Panc1 (cell line): Measurements from ENCODE around the gene RAC2. TPM values are rescaled to one million over a fixed set of nuclear protein-coding genes. Genes with fewer than 3 reads are reported as not detected.

Source experiments
- ATAC-seq: fragments of 200-7000 bp; cut with Tn5 transposase; 2 replicates; pipeline ENCODE4 v1.9.1; 2020; ENCODE audit warnings: mild to moderate bottlenecking, moderate library complexity
- BruUV-seq: library from RNA; stranded (reverse); fragments of 400-500 nt; replicated peaks from 2 replicates; lab custom pipeline; 2021; lab: Mats Ljungman, UMichigan
- CTCF ChIA-PET: fragments of 300-600 bp; sonication (Branson Sonifier 250); formaldehyde crosslinking; loops from one replicate; lab custom pipeline; 2022; ENCODE audit warnings: antibody characterized with exemption; lab: Charles Lee
- POLR2A ChIA-PET: fragments of 300-600 bp; sonication (Branson Sonifier 250); formaldehyde crosslinking; loops from one replicate; lab custom pipeline; 2022; ENCODE audit warnings: antibody characterized with exemption; lab: Charles Lee
- DNase-seq: peaks from one replicate; pipeline ENCODE4 v3.0.0-alpha.2; 2010; ENCODE audit warnings: low read depth, low spot score
- H3K27ac ChIP-seq: 2 replicates; pipeline ENCODE4 v1.5.1; 2011; ENCODE audit warnings: mild to moderate bottlenecking, low read length, inconsistent platforms
- H3K27me3 ChIP-seq: fragments of 200-500 bp; sonication (Bioruptor generic); 2 replicates; pipeline ENCODE4 v1.6.0; 2014; ENCODE audit warnings: low read length, inconsistent platforms; ENCODE audit not compliant: control insufficient read depth, insufficient read depth
- H3K36me3 ChIP-seq: fragments of 200-500 bp; sonication (Bioruptor generic); 2 replicates; pipeline ENCODE4 v1.5.1; 2014; ENCODE audit warnings: inconsistent platforms, mild to moderate bottlenecking, low read length, moderate library complexity; ENCODE audit not compliant: control insufficient read depth, insufficient read depth
- H3K4me1 ChIP-seq: 2 replicates; pipeline ENCODE4 v1.5.1; 2011; ENCODE audit warnings: inconsistent platforms, mild to moderate bottlenecking, low read length, moderate library complexity; ENCODE audit not compliant: control insufficient read depth, insufficient read depth
- H3K4me3 ChIP-seq, 2 experiments: 2 replicates each; pipeline ENCODE4 v1.5.1; 2011 to 2012; ENCODE audit warnings: low read depth in 2 of 2, low read length in 2 of 2, mild to moderate bottlenecking in 2 of 2, inconsistent platforms in 1 of 2, moderate library complexity in 1 of 2
- H3K9me3 ChIP-seq: fragments of 200-500 bp; sonication (Bioruptor generic); 2 replicates; pipeline ENCODE4 v1.5.1; 2014; ENCODE audit warnings: low read depth, mild to moderate bottlenecking, inconsistent platforms, low read length, moderate library complexity; ENCODE audit not compliant: control insufficient read depth, insufficient read depth
- POLR2AphosphoS5 ChIP-seq: IDR thresholded peaks from 2 replicates; pipeline ENCODE4 v1.6.1; 2012; ENCODE audit warnings: mild to moderate bottlenecking, low read depth, low read length, moderate library complexity
- SIN3A ChIP-seq: IDR thresholded peaks from 2 replicates; pipeline ENCODE4 v1.6.1; 2012; ENCODE audit warnings: low read depth, mild to moderate bottlenecking, low read length, moderate library complexity, borderline replicate concordance; ENCODE audit not compliant: insufficient read depth
- TCF7L2 ChIP-seq: IDR thresholded peaks from 2 replicates; pipeline ENCODE4 v1.6.1; 2011; ENCODE audit warnings: mild to moderate bottlenecking, low read depth, low read length, inconsistent platforms
- in situ Hi-C: cut with HindIII; loops from 2 replicates; pipeline ENCODE4 v1.10.0; 2016; ENCODE audit warnings: low sequenced_read_pairs, low pct_unique_long_range_greater_than_20kb
- intact Hi-C: fragments of 100-400 bp; cut with micrococcal nuclease; formaldehyde crosslinking; loops from one replicate; pipeline ENCODE4 v1.10.0; 2022; ENCODE audit not compliant: unreplicated experiment
- total RNA-seq: library from RNA; stranded (reverse); gene quantifications from one replicate; pipeline ENCODE4 v1.2.1, GENCODE V29; 2021; ENCODE audit not compliant: unreplicated experiment
- TF ChIP-seq, protein P1 (sequence below): fragments of 450-650 bp; IDR thresholded peaks from 2 replicates; pipeline ENCODE4 v1.5.1; 2017; ENCODE audit warnings: mild to moderate bottlenecking
- TF ChIP-seq, protein P2 (sequence below), 2 experiments: IDR thresholded peaks; 2 replicates each; pipeline ENCODE4 v1.6.1; 2011 to 2012; ENCODE audit warnings: low read depth in 2 of 2, control low read depth in 1 of 2, low read length in 1 of 2, mild to moderate bottlenecking in 1 of 2, moderate library complexity in 1 of 2; ENCODE audit not compliant: insufficient read depth in 1 of 2

The RAC2 gene
- total RNA-seq, 1 experiment from 2014 or later: 1.5 TPM

DNA sequence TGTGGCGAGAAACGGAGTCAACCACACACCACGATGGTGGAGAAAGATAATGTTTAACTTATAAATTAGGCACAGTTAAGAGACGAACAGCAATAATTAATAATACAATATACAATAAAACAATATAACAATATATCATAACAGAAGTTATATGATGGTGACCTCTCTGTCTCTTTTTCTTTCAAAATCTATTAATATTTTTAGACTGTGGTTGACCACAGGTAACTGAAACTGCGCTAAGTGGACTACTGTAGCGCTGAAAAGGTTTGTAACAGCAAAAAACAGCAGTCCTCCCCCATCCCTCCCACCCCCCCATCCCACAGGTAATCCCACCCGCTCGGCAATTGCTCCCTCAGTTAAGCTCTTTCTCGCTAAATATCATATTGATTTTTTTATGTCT is 28.2 kb downstream of the RAC2 start:
- DNase-seq: no peak
- ChIA-PET CTCF (no interaction called here), POLR2A (no interaction called here)
- TF ChIP-seq POLR2AphosphoS5: no peak
- TF ChIP-seq TCF7L2: no peak
- TF ChIP-seq, protein P1, sequence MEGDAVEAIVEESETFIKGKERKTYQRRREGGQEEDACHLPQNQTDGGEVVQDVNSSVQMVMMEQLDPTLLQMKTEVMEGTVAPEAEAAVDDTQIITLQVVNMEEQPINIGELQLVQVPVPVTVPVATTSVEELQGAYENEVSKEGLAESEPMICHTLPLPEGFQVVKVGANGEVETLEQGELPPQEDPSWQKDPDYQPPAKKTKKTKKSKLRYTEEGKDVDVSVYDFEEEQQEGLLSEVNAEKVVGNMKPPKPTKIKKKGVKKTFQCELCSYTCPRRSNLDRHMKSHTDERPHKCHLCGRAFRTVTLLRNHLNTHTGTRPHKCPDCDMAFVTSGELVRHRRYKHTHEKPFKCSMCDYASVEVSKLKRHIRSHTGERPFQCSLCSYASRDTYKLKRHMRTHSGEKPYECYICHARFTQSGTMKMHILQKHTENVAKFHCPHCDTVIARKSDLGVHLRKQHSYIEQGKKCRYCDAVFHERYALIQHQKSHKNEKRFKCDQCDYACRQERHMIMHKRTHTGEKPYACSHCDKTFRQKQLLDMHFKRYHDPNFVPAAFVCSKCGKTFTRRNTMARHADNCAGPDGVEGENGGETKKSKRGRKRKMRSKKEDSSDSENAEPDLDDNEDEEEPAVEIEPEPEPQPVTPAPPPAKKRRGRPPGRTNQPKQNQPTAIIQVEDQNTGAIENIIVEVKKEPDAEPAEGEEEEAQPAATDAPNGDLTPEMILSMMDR: no peak
- TF ChIP-seq SIN3A: no peak
- TF ChIP-seq, protein P2, sequence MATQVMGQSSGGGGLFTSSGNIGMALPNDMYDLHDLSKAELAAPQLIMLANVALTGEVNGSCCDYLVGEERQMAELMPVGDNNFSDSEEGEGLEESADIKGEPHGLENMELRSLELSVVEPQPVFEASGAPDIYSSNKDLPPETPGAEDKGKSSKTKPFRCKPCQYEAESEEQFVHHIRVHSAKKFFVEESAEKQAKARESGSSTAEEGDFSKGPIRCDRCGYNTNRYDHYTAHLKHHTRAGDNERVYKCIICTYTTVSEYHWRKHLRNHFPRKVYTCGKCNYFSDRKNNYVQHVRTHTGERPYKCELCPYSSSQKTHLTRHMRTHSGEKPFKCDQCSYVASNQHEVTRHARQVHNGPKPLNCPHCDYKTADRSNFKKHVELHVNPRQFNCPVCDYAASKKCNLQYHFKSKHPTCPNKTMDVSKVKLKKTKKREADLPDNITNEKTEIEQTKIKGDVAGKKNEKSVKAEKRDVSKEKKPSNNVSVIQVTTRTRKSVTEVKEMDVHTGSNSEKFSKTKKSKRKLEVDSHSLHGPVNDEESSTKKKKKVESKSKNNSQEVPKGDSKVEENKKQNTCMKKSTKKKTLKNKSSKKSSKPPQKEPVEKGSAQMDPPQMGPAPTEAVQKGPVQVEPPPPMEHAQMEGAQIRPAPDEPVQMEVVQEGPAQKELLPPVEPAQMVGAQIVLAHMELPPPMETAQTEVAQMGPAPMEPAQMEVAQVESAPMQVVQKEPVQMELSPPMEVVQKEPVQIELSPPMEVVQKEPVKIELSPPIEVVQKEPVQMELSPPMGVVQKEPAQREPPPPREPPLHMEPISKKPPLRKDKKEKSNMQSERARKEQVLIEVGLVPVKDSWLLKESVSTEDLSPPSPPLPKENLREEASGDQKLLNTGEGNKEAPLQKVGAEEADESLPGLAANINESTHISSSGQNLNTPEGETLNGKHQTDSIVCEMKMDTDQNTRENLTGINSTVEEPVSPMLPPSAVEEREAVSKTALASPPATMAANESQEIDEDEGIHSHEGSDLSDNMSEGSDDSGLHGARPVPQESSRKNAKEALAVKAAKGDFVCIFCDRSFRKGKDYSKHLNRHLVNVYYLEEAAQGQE (IDR thresholded peaks at IDR 0.05; ENCODE audit: insufficient read depth in 1 of 2, low read depth in 2 of 2, low read length in 1 of 2): no peak
- Histone ChIP-seq H3K9me3 (no peaks in the 10 kb centered on the region), H3K4me3 (no peak overlapping the region), H3K27me3 (no peaks in the 10 kb centered on the region), H3K27ac (no peak overlapping the region), H3K4me1 (no peaks in the 10 kb centered on the region), H3K36me3 (no peaks in the 10 kb centered on the region)
- in situ Hi-C loops (no loop called here), intact Hi-C loops (no loop called here)
- ATAC-seq: no peak
- no TSS peak for BruUV-seq

DNA sequence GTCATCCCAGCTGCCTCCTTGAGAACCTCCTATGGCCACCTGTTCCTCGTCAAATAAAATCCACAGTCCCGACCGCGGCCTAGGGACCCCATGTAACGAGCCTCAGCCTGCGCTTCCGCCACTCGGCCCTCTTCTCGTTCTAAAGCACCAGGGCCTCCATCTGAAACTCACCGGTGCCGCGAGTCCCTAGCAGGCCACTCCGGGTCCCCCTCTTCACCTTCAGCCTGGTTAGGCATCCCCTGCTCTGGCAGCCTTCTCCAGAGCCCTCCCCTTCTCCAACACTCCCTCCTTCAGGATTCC is 29.4 kb downstream of the RAC2 start:
- intact Hi-C loops: no loop called here
- H3K36me3 ChIP-seq: no peaks in the 10 kb centered on the region
- H3K4me1 ChIP-seq: no peaks in the 10 kb centered on the region
- ATAC-seq (no peak), DNase-seq (no peak)
- in situ Hi-C loops: no loop called here
- H3K27ac ChIP-seq: no peak overlapping the region
- H3K4me3 ChIP-seq: no peak overlapping the region
- ChIA-PET CTCF (no interaction called here), POLR2A (no interaction called here)
- TF ChIP-seq SIN3A: no peak
- TF ChIP-seq TCF7L2: no peak
- TF ChIP-seq, protein P2 (IDR thresholded peaks at IDR 0.05; ENCODE audit: insufficient read depth in 1 of 2, low read depth in 2 of 2, low read length in 1 of 2): no peak
- H3K9me3 ChIP-seq: no peaks in the 10 kb centered on the region
- no TSS peak for BruUV-seq
- no peaks in the 10 kb centered on the region for H3K27me3 ChIP-seq
